ENCODE results near the gene HTR5A. TPM values are rescaled to one million over a fixed set of nuclear protein-coding genes. Genes with fewer than 3 reads are reported as not detected.

The HTR5A gene
- total and polyA plus RNA-seq, 2 of the 13 experiments (the other 11 are each of a cell fraction or from before 2014, with no cell fraction given): not detected

DNA sequence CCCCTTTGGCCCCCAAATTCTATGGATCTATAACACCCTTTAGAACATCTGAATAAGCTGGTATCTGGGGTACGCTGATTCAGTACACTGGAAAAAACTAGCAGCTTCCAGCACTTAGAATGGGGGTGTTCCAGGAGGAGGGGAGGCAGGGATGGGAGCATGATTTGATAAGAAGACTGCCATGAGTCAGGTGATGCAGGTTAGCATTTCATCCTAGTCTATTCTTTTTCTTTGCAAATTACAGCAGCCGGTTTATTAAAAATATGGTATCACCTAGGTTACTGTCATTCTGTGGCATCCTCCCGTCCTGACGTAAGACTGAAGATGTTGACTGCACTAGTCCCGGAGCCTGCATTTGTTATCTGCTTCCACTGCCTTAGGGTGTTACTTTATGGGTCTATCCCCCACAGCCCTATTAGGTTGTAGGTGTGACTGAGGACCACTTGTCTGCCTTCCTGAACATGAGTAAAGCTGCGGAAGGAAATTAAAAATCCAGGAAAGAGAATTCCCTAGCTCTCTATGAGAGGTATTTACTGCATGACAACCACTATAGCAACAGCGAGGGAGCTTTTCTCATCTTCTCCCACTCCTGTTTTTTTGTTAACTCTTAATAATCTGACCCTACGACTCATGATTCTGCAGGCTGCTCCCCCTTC lies 1.9 kb downstream of the HTR5A start (continued):
- TF ChIP-seq NCOR1 (IDR thresholded peaks at IDR 0.05; ENCODE audit: borderline replicate concordance, low read length) (no peak), ZNF768 (CRISPR knock-in tag; IDR thresholded peaks at IDR 0.05) (no peak), SAP130 (CRISPR knock-in tag; IDR thresholded peaks at IDR 0.05; ENCODE audit: low read depth) (no peak), SIX1 (CRISPR knock-in tag; IDR thresholded peaks at IDR 0.05; ENCODE audit: borderline replicate concordance) (no peak)
- TF ChIP-seq, protein P1, sequence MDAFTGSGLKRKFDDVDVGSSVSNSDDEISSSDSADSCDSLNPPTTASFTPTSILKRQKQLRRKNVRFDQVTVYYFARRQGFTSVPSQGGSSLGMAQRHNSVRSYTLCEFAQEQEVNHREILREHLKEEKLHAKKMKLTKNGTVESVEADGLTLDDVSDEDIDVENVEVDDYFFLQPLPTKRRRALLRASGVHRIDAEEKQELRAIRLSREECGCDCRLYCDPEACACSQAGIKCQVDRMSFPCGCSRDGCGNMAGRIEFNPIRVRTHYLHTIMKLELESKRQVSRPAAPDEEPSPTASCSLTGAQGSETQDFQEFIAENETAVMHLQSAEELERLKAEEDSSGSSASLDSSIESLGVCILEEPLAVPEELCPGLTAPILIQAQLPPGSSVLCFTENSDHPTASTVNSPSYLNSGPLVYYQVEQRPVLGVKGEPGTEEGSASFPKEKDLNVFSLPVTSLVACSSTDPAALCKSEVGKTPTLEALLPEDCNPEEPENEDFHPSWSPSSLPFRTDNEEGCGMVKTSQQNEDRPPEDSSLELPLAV (CRISPR knock-in tag; conservative IDR thresholded peaks at IDR 0.05; ENCODE audit: low read depth): no peak

DNA sequence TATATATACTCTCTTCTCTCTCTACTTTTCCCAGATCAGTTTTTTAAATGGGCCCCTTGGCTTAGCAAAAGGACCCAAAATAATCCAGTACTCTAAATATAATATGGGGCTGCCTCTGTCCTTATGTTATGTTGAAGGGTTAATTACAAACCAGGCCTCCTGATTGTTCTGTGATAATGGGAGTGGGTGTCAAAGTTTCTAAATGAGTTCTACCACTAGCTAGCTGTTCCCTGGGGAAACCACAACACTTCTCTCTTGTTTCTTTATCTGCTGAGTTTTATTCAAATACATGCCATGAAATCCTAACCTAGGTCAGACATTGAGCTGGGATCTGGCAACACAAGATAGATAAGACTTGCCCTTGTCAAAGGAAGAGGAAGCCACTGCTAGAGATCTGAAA lies 3.8 kb downstream of the HTR5A start:
- in situ Hi-C loops (cut with HindIII; ENCODE audit: extremely low pct_ligation_motif_present, low pct_unique_long_range_greater_than_20kb) (no loop called here), intact Hi-C loops (cut with micrococcal nuclease; ENCODE audit: unreplicated experiment) (no loop called here)
- no peak for TF ChIP-seq FOSL1 (CRISPR knock-in tag; IDR thresholded peaks at IDR 0.05; ENCODE audit: borderline replicate concordance)
- TF ChIP-seq ASH2L (IDR thresholded peaks at IDR 0.05; ENCODE audit: insufficient read length, low read depth, low read length): no peak
- no peak for TF ChIP-seq ZNF3 (CRISPR knock-in tag; IDR thresholded peaks at IDR 0.05)
- TF ChIP-seq, protein P2, sequence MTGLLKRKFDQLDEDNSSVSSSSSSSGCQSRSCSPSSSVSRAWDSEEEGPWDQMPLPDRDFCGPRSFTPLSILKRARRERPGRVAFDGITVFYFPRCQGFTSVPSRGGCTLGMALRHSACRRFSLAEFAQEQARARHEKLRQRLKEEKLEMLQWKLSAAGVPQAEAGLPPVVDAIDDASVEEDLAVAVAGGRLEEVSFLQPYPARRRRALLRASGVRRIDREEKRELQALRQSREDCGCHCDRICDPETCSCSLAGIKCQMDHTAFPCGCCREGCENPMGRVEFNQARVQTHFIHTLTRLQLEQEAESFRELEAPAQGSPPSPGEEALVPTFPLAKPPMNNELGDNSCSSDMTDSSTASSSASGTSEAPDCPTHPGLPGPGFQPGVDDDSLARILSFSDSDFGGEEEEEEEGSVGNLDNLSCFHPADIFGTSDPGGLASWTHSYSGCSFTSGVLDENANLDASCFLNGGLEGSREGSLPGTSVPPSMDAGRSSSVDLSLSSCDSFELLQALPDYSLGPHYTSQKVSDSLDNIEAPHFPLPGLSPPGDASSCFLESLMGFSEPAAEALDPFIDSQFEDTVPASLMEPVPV (CRISPR knock-in tag; IDR thresholded peaks at IDR 0.05): no peak
- no peak for TF ChIP-seq NFYC (CRISPR knock-in tag; IDR thresholded peaks at IDR 0.05)
- TF ChIP-seq ZNF652 (CRISPR knock-in tag; IDR thresholded peaks at IDR 0.05; ENCODE audit: borderline replicate concordance, low read depth): no peak
- TF ChIP-seq KLF12 (CRISPR knock-in tag; IDR thresholded peaks at IDR 0.05; ENCODE audit: borderline replicate concordance): no peak
- TF ChIP-seq ZNF431 (CRISPR knock-in tag; IDR thresholded peaks at IDR 0.05; ENCODE audit: borderline replicate concordance, low read depth): no peak
- no peak for TF ChIP-seq ZNF879 (CRISPR knock-in tag; IDR thresholded peaks at IDR 0.05)
- ATAC-seq: no peak
- BruUV-seq (replicated peaks): no TSS peak
- no peak overlapping the region for H3K4me2 ChIP-seq (ENCODE audit: low read depth, low read length)
- H3K27me3 ChIP-seq (ENCODE audit: control insufficient read depth in 1 of 2, insufficient read depth in 2 of 2, low read length in 2 of 2): no peaks in the 10 kb centered on the region
- no peaks in the 10 kb centered on the region; the same call in 1 of the 2 replicates for H4K20me1 ChIP-seq (ENCODE audit: insufficient read depth, low read length)
- H3K4me3 ChIP-seq (replicated peaks in 1 of 3; ENCODE audit: insufficient read depth in 1 of 3, low read depth in 2 of 3, low read length in 3 of 3): no peak overlapping the region
- DNase-seq (ENCODE audit: low spot score): no peak
- H3K36me3 ChIP-seq (replicated peaks in 1 of 2; ENCODE audit: control insufficient read depth in 1 of 2, insufficient read depth in 2 of 2, low read length in 2 of 2): no peaks in the 10 kb centered on the region
- no peak overlapping the region for H2AFZ ChIP-seq (ENCODE audit: low read length)
- no peak overlapping the region for H3K9ac ChIP-seq (ENCODE audit: insufficient read depth, low read depth, low read length)
- H3K79me2 ChIP-seq (ENCODE audit: insufficient read depth, low read length): no peaks in the 10 kb centered on the region
- H3K27ac ChIP-seq (ENCODE audit: extremely low read length, insufficient read depth, low read length): no peak overlapping the region
- H3K9me3 ChIP-seq (ENCODE audit: low read length): no peaks in the 10 kb centered on the region
- no peak for FAIRE-seq
- no peaks in the 10 kb centered on the region for H3K4me1 ChIP-seq (ENCODE audit: insufficient read depth, low read length)
- ChIA-PET POLR2A (no interaction called here), CTCF (ENCODE audit: low intra/inter-chr PET ratio, low total read pairs) (no interaction called here)
